Panc1 (cell line): ENCODE results near the gene PDLIM3. TPM values are rescaled to one million over a fixed set of nuclear protein-coding genes. Genes with fewer than 3 reads are reported as not detected.

ENCODE experiments used
- ATAC-seq: fragments of 200-7000 bp; cut with Tn5 transposase; 2 replicates; pipeline ENCODE4 v1.9.1; 2020; ENCODE audit warnings: mild to moderate bottlenecking, moderate library complexity
- BruUV-seq: library from RNA; stranded (reverse); fragments of 400-500 nt; replicated peaks from 2 replicates; lab custom pipeline; 2021; lab: Mats Ljungman, UMichigan
- CTCF ChIA-PET: fragments of 300-600 bp; sonication (Branson Sonifier 250); formaldehyde crosslinking; loops from one replicate; lab custom pipeline; 2022; ENCODE audit warnings: antibody characterized with exemption; lab: Charles Lee
- POLR2A ChIA-PET: fragments of 300-600 bp; sonication (Branson Sonifier 250); formaldehyde crosslinking; loops from one replicate; lab custom pipeline; 2022; ENCODE audit warnings: antibody characterized with exemption; lab: Charles Lee
- DNase-seq: peaks from one replicate; pipeline ENCODE4 v3.0.0-alpha.2; 2010; ENCODE audit warnings: low read depth, low spot score
- H3K27ac ChIP-seq: 2 replicates; pipeline ENCODE4 v1.5.1; 2011; ENCODE audit warnings: mild to moderate bottlenecking, low read length, inconsistent platforms
- H3K27me3 ChIP-seq: fragments of 200-500 bp; sonication (Bioruptor generic); 2 replicates; pipeline ENCODE4 v1.6.0; 2014; ENCODE audit warnings: low read length, inconsistent platforms; ENCODE audit not compliant: control insufficient read depth, insufficient read depth
- H3K36me3 ChIP-seq: fragments of 200-500 bp; sonication (Bioruptor generic); 2 replicates; pipeline ENCODE4 v1.5.1; 2014; ENCODE audit warnings: inconsistent platforms, mild to moderate bottlenecking, low read length, moderate library complexity; ENCODE audit not compliant: control insufficient read depth, insufficient read depth
- H3K4me1 ChIP-seq: 2 replicates; pipeline ENCODE4 v1.5.1; 2011; ENCODE audit warnings: inconsistent platforms, mild to moderate bottlenecking, low read length, moderate library complexity; ENCODE audit not compliant: control insufficient read depth, insufficient read depth
- H3K4me3 ChIP-seq, 2 experiments: 2 replicates each; pipeline ENCODE4 v1.5.1; 2011 to 2012; ENCODE audit warnings: low read depth in 2 of 2, low read length in 2 of 2, mild to moderate bottlenecking in 2 of 2, inconsistent platforms in 1 of 2, moderate library complexity in 1 of 2
- H3K9me3 ChIP-seq: fragments of 200-500 bp; sonication (Bioruptor generic); 2 replicates; pipeline ENCODE4 v1.5.1; 2014; ENCODE audit warnings: low read depth, mild to moderate bottlenecking, inconsistent platforms, low read length, moderate library complexity; ENCODE audit not compliant: control insufficient read depth, insufficient read depth
- POLR2AphosphoS5 ChIP-seq: IDR thresholded peaks from 2 replicates; pipeline ENCODE4 v1.6.1; 2012; ENCODE audit warnings: mild to moderate bottlenecking, low read depth, low read length, moderate library complexity
- SIN3A ChIP-seq: IDR thresholded peaks from 2 replicates; pipeline ENCODE4 v1.6.1; 2012; ENCODE audit warnings: low read depth, mild to moderate bottlenecking, low read length, moderate library complexity, borderline replicate concordance; ENCODE audit not compliant: insufficient read depth
- TCF7L2 ChIP-seq: IDR thresholded peaks from 2 replicates; pipeline ENCODE4 v1.6.1; 2011; ENCODE audit warnings: mild to moderate bottlenecking, low read depth, low read length, inconsistent platforms
- in situ Hi-C: cut with HindIII; loops from 2 replicates; pipeline ENCODE4 v1.10.0; 2016; ENCODE audit warnings: low sequenced_read_pairs, low pct_unique_long_range_greater_than_20kb
- intact Hi-C: fragments of 100-400 bp; cut with micrococcal nuclease; formaldehyde crosslinking; loops from one replicate; pipeline ENCODE4 v1.10.0; 2022; ENCODE audit not compliant: unreplicated experiment
- total RNA-seq: library from RNA; stranded (reverse); gene quantifications from one replicate; pipeline ENCODE4 v1.2.1, GENCODE V29; 2021; ENCODE audit not compliant: unreplicated experiment
- TF ChIP-seq, protein P1 (sequence below): fragments of 450-650 bp; IDR thresholded peaks from 2 replicates; pipeline ENCODE4 v1.5.1; 2017; ENCODE audit warnings: mild to moderate bottlenecking
- TF ChIP-seq, protein P2 (sequence below), 2 experiments: IDR thresholded peaks; 2 replicates each; pipeline ENCODE4 v1.6.1; 2011 to 2012; ENCODE audit warnings: low read depth in 2 of 2, control low read depth in 1 of 2, low read length in 1 of 2, mild to moderate bottlenecking in 1 of 2, moderate library complexity in 1 of 2; ENCODE audit not compliant: insufficient read depth in 1 of 2

Gene PDLIM3
- total RNA-seq, 1 experiment from 2014 or later, result 0.10 TPM

DNA sequence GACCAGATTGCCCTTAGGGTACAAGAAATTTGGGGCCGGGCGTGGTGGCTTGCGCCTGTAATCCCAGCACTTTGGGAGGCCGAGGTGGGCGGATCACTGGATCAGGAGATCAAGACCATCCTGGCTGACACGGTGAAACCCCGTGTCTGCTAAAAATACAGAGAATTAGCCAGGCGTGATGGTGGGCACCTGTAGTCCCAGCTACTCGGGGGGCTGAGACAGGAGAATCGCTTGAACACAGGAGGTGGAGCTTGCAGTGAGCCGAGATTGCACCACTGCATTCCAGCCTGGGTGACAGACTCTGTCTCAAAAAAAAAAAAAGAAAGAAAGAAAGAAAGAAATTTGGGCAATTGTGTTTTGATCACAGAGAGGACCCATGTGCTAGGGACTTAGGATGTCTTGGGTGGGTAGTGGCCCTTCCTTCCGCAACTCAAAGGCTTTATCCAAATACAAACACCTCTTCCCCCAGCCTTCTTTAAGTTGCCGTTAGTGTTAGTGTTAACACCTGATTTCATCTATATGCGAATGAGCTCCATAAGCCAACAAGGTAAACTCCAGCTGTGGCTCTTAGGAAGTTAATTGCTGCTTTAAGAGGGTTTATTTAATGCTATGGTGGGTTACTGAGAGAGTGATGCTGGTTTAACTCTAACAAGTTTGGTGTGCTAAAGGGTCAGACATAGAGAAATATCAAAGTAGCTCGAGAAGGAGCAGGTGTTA is 55.1 kb downstream of the PDLIM3 start:
- POLR2A ChIA-PET, result interaction anchor here (0.7 kb wide), 1 partner anchor 124 kb away, joined by 8 read pairs; no protein-coding TSS in a partner anchor
- H3K36me3 ChIP-seq, result no peaks in the 10 kb centered on the region
- no peaks in the 10 kb centered on the region for H3K4me1 ChIP-seq
- DNase-seq (no peak), ATAC-seq (no peak)
- in situ Hi-C loops, result no loop called here
- H3K4me3 ChIP-seq, result no peak overlapping the region
- CTCF ChIA-PET, result no interaction called here
- 0 out of 2 replicates have a peak, but pooled peaks cover 2% of the 10 kb centered on the region for H3K27me3 ChIP-seq
- H3K9me3 ChIP-seq, result no peaks in the 10 kb centered on the region
- no peak for TF ChIP-seq SIN3A
- TF ChIP-seq TCF7L2, result no peak
- TF ChIP-seq, protein P1, sequence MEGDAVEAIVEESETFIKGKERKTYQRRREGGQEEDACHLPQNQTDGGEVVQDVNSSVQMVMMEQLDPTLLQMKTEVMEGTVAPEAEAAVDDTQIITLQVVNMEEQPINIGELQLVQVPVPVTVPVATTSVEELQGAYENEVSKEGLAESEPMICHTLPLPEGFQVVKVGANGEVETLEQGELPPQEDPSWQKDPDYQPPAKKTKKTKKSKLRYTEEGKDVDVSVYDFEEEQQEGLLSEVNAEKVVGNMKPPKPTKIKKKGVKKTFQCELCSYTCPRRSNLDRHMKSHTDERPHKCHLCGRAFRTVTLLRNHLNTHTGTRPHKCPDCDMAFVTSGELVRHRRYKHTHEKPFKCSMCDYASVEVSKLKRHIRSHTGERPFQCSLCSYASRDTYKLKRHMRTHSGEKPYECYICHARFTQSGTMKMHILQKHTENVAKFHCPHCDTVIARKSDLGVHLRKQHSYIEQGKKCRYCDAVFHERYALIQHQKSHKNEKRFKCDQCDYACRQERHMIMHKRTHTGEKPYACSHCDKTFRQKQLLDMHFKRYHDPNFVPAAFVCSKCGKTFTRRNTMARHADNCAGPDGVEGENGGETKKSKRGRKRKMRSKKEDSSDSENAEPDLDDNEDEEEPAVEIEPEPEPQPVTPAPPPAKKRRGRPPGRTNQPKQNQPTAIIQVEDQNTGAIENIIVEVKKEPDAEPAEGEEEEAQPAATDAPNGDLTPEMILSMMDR, result no peak
- no peak for TF ChIP-seq POLR2AphosphoS5
- TF ChIP-seq, protein P2, sequence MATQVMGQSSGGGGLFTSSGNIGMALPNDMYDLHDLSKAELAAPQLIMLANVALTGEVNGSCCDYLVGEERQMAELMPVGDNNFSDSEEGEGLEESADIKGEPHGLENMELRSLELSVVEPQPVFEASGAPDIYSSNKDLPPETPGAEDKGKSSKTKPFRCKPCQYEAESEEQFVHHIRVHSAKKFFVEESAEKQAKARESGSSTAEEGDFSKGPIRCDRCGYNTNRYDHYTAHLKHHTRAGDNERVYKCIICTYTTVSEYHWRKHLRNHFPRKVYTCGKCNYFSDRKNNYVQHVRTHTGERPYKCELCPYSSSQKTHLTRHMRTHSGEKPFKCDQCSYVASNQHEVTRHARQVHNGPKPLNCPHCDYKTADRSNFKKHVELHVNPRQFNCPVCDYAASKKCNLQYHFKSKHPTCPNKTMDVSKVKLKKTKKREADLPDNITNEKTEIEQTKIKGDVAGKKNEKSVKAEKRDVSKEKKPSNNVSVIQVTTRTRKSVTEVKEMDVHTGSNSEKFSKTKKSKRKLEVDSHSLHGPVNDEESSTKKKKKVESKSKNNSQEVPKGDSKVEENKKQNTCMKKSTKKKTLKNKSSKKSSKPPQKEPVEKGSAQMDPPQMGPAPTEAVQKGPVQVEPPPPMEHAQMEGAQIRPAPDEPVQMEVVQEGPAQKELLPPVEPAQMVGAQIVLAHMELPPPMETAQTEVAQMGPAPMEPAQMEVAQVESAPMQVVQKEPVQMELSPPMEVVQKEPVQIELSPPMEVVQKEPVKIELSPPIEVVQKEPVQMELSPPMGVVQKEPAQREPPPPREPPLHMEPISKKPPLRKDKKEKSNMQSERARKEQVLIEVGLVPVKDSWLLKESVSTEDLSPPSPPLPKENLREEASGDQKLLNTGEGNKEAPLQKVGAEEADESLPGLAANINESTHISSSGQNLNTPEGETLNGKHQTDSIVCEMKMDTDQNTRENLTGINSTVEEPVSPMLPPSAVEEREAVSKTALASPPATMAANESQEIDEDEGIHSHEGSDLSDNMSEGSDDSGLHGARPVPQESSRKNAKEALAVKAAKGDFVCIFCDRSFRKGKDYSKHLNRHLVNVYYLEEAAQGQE (IDR thresholded peaks at IDR 0.05; ENCODE audit: insufficient read depth in 1 of 2, low read depth in 2 of 2, low read length in 1 of 2), result no peak
- intact Hi-C loops, result no loop called here
- no peak overlapping the region for H3K27ac ChIP-seq
- BruUV-seq, result no TSS peak

DNA sequence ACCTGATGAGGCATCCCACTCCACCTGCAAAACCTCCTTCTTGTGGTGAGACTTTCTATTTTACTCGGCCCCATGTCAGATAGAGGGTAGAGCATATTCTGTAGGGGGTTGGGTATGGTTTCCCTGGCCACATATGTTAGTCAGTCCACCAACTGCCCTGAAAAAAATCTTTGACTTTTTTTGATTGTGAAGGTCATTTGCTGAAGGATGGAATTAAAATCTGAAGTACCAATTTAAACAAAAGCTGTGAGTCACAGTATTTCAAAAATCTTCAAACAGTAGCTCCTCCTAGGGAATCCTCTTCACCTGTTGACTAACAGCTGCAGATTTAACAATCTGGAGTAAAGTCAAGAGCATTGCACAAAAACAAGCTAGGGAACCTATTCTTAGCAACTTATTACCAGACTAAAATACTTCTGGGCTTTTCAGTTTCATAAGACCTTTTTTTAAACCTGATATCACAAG is 55.8 kb downstream of the PDLIM3 start:
- 0 out of 2 replicates have a peak, but pooled peaks cover 2% of the 10 kb centered on the region for H3K27me3 ChIP-seq
- no peaks in the 10 kb centered on the region for H3K36me3 ChIP-seq
- no peak for DNase-seq
- no peaks in the 10 kb centered on the region for H3K4me1 ChIP-seq
- ChIA-PET POLR2A (interaction anchor here (0.7 kb wide), 1 partner anchor 125 kb away, joined by 8 read pairs; no protein-coding TSS in a partner anchor), CTCF (no interaction called here)
- TF ChIP-seq TCF7L2 (no peak), POLR2AphosphoS5 (no peak), SIN3A (no peak)
- TF ChIP-seq, protein P2 (IDR thresholded peaks at IDR 0.05; ENCODE audit: insufficient read depth in 1 of 2, low read depth in 2 of 2, low read length in 1 of 2), result no peak
- no peak overlapping the region for H3K27ac ChIP-seq
- intact Hi-C loops, result no loop called here
- no peak for ATAC-seq
- no peak overlapping the region for H3K4me3 ChIP-seq
- in situ Hi-C loops, result no loop called here
- BruUV-seq, result no TSS peak
- no peaks in the 10 kb centered on the region for H3K9me3 ChIP-seq
